Hepatocyte (in vitro differentiated cells): ENCODE data around the gene ONECUT3. TPM values are rescaled to one million over a fixed set of nuclear protein-coding genes. Genes with fewer than 3 reads are reported as not detected.

Source experiments
- DNase-seq: peaks from one replicate; pipeline ENCODE4 v3.0.0-alpha.2; 2016; ENCODE audit warnings: low spot score
- H2AFZ ChIP-seq: fragments of 200-600 bp; sonication (generic); 2 replicates; pipeline ENCODE4 v1.6.0; 2016; ENCODE audit warnings: antibody characterized with exemption, mild to moderate bottlenecking
- H3K27ac ChIP-seq: fragments of 200-600 bp; sonication (generic); 2 replicates; pipeline ENCODE4 v1.5.1; 2016; ENCODE audit warnings: mild to moderate bottlenecking
- H3K27me3 ChIP-seq: fragments of 200-600 bp; sonication (generic); 2 replicates; pipeline ENCODE4 v1.6.1; 2016
- H3K36me3 ChIP-seq: fragments of 200-600 bp; sonication (generic); replicated peaks from 2 replicates; pipeline ENCODE4 v1.5.1; 2016; ENCODE audit warnings: low read depth; ENCODE audit not compliant: insufficient read depth
- H3K4me1 ChIP-seq: fragments of 200-600 bp; sonication (generic); 2 replicates; pipeline ENCODE4 v1.5.1; 2016; ENCODE audit warnings: mild to moderate bottlenecking, moderate library complexity; ENCODE audit not compliant: insufficient read depth
- H3K4me2 ChIP-seq: fragments of 200-600 bp; sonication (generic); 2 replicates; pipeline ENCODE4 v1.6.0; 2016
- H3K4me3 ChIP-seq: fragments of 200-600 bp; sonication (generic); 2 replicates; pipeline ENCODE4 v1.5.1; 2016; ENCODE audit warnings: mild to moderate bottlenecking
- H3K79me2 ChIP-seq: fragments of 200-600 bp; sonication (generic); 2 replicates; pipeline ENCODE4 v1.6.0; 2017; ENCODE audit warnings: mild to moderate bottlenecking
- H3K9me2 ChIP-seq: fragments of 200-600 bp; sonication (generic); replicated peaks from 2 replicates; pipeline ENCODE4 v1.6.0; 2017; ENCODE audit warnings: mild to moderate bottlenecking; ENCODE audit not compliant: insufficient read depth
- H3K9me3 ChIP-seq: fragments of 200-600 bp; sonication (generic); 2 replicates; pipeline ENCODE4 v1.5.1; 2016; ENCODE audit warnings: low read depth, mild to moderate bottlenecking
- H4K20me1 ChIP-seq: fragments of 200-600 bp; sonication (generic); 2 replicates; pipeline ENCODE4 v1.6.0; 2016; ENCODE audit warnings: mild to moderate bottlenecking; ENCODE audit not compliant: insufficient read depth, poor library complexity, severe bottlenecking
- EZH2 ChIP-seq: fragments of 200-600 bp; sonication (generic); IDR thresholded peaks from 2 replicates; pipeline ENCODE4 v1.6.1; 2016; ENCODE audit warnings: antibody characterized with exemption, mild to moderate bottlenecking, borderline replicate concordance
- EZH2phosphoT487 ChIP-seq: fragments of 200-600 bp; sonication (generic); IDR thresholded peaks from one replicate; pipeline ENCODE4 v1.6.1; 2018; ENCODE audit warnings: antibody characterized with exemption, mild to moderate bottlenecking, low read depth, moderate library complexity; ENCODE audit not compliant: unreplicated experiment, severe bottlenecking
- WGBS: methylation state at CpG from one replicate; pipeline ENCODE4 v1.1.6; 2016; ENCODE audit warnings: low lambda C conversion rate; ENCODE audit errors: missing lambda C conversion rate; 5-methylcytosine and 5-hydroxymethylcytosine counted together
- polyA plus RNA-seq: library from polyadenylated mRNA; unstranded; fragments of >200 nt; fragmentation: Nextera tagmentation; extraction: Ambion mirVana; gene quantifications from 2 replicates; pipeline ENCODE4 v1.2.1, GENCODE V29; 2016
- total RNA-seq: library from RNA; depleted of rRNA; stranded (reverse); fragments of >200 nt; gene quantifications from 2 replicates; pipeline ENCODE4 v1.2.3, GENCODE V29; 2014
- TF ChIP-seq, protein P1 (sequence below): fragments of 200-600 bp; sonication (generic); IDR thresholded peaks from 2 replicates; pipeline ENCODE4 v1.5.1; 2016; ENCODE audit warnings: antibody characterized with exemption, mild to moderate bottlenecking; ENCODE audit not compliant: poor library complexity

Gene ONECUT3
- total and polyA plus RNA-seq, 2 experiments from 2014 or later, result 0.03 to 0.06 TPM

DNA sequence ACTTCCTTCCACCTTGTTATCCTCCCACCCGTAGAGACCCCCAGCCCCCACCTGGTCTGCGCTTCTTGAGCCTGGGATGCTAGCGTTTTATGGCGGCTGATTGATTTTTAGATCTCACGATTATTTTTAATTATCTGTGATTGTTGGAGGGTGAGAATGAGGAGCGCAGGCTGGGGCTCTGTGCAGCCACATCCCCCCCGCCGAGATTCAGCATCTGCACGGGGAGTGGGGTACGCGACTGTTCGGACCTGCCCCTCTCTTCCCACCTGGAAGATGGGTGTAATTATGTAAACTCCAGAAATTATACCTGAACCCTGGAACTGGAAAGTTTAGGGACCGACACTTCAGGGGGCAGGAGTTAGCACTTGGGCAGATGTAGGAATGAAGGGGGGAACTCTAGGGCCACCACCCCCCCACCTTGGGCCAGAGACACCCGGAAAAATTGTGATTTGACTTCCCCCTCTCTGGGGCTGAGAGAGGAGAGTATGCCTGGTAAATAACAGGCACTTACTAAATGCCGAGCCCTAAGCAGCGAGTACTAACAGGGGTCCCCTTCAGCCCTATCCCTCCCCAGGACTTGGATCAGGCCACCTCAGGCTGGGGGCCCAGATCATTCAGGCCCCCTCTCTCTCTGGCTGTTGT is 1.8 kb upstream of the ONECUT3 start:
- 21% methylated on average over 16 of the region's 16 CpGs for WGBS

DNA sequence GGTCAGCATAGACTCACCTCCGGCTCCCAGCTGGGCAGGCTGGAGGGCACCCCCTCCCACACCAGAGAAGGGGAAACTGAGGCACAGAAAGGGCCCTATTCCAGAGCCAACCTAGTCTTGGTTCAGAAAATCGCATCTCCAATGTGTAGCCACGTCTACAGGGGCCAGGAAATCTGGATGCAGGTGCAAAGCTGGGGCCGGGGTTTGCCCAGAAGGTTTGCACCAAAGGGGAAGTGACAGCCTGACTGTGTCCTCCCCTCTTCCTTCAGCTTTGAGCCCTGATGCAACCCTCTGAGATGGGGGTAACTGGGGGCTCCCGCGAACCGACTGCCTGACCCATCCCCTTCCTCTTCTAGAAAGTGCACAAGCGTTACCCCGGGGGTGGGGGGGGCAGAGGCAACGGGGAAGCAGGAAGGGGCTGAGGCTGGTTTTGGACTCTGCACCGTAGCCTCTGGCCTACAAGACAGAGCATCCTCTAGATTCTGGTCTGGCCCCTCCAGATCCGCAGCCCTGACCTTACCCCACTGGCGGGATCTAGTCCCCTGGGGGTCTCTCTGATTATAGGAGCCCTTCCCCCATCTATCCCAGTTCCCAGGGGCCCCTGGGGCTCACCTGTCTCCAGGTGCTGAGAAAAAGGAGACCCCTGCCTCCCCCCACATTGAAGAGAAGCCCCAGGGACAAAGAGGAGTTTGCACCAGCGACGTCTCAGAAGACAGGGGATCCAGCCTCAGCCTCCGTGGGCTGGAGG is 1.1 kb upstream of the ONECUT3 start:
- Histone ChIP-seq H3K4me3 (no peak overlapping the region), H3K9me2 (no peaks in the 10 kb centered on the region), H3K79me2 (no peaks in the 10 kb centered on the region), H2AFZ (no peak overlapping the region), H4K20me1 (no peaks in the 10 kb centered on the region), H3K36me3 (no peaks in the 10 kb centered on the region), H3K4me1 (peaks cover 12% of the 10 kb centered on the region), H3K27me3 (peaks cover 83% of the 10 kb centered on the region), H3K4me2 (no peak overlapping the region), H3K9me3 (no peaks in the 10 kb centered on the region), H3K27ac (no peak overlapping the region)
- TF ChIP-seq EZH2phosphoT487 (no peak), EZH2 (no peak)
- TF ChIP-seq, protein P1, sequence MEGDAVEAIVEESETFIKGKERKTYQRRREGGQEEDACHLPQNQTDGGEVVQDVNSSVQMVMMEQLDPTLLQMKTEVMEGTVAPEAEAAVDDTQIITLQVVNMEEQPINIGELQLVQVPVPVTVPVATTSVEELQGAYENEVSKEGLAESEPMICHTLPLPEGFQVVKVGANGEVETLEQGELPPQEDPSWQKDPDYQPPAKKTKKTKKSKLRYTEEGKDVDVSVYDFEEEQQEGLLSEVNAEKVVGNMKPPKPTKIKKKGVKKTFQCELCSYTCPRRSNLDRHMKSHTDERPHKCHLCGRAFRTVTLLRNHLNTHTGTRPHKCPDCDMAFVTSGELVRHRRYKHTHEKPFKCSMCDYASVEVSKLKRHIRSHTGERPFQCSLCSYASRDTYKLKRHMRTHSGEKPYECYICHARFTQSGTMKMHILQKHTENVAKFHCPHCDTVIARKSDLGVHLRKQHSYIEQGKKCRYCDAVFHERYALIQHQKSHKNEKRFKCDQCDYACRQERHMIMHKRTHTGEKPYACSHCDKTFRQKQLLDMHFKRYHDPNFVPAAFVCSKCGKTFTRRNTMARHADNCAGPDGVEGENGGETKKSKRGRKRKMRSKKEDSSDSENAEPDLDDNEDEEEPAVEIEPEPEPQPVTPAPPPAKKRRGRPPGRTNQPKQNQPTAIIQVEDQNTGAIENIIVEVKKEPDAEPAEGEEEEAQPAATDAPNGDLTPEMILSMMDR, result no peak
- no peak for DNase-seq
- 21% methylated on average over 13 of the region's 16 CpGs for WGBS

More for the DNA sequence above, 1.8 kb upstream of the ONECUT3 start:
- no peak overlapping the region for H3K4me3 ChIP-seq
- no peaks in the 10 kb centered on the region for H3K36me3 ChIP-seq
- no peak overlapping the region for H2AFZ ChIP-seq
- peaks cover 18% of the 10 kb centered on the region for H3K4me1 ChIP-seq
- peak; percentile 67 for TF ChIP-seq EZH2
- no peak for TF ChIP-seq EZH2phosphoT487
- H3K27me3 ChIP-seq, result peaks cover 83% of the 10 kb centered on the region
- no peak overlapping the region for H3K4me2 ChIP-seq
- no peaks in the 10 kb centered on the region for H4K20me1 ChIP-seq
- H3K27ac ChIP-seq, result no peak overlapping the region
- no peak for DNase-seq
- H3K79me2 ChIP-seq, result no peaks in the 10 kb centered on the region
- no peaks in the 10 kb centered on the region for H3K9me3 ChIP-seq
- H3K9me2 ChIP-seq, result no peaks in the 10 kb centered on the region

DNA sequence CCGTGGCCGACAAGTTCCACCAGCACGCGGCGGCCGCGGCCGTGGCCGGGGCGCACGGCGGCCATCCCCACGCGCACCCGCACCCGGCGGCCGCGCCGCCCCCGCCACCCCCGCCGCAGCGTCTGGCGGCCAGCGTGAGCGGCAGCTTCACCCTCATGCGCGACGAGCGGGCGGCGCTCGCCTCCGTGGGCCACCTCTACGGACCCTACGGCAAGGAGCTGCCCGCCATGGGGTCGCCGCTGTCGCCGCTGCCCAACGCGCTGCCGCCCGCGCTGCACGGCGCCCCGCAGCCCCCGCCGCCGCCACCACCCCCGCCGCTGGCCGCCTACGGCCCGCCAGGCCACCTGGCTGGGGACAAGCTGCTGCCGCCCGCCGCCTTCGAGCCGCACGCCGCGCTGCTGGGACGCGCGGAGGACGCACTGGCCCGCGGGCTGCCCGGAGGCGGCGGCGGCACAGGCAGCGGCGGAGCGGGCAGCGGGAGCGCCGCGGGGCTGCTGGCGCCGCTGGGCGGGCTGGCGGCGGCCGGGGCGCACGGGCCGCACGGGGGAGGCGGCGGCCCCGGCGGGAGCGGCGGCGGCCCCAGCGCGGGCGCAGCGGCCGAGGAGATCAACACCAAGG is 821 bp downstream of the ONECUT3 start:
- DNase-seq, result no peak
- H3K4me2 ChIP-seq, result no peak overlapping the region
- H3K9me2 ChIP-seq, result no peaks in the 10 kb centered on the region

More for the DNA sequence above, 821 bp downstream of the ONECUT3 start:
- H3K4me1 ChIP-seq, result peaks cover 8% of the 10 kb centered on the region
- no peaks in the 10 kb centered on the region for H3K79me2 ChIP-seq
- no peak for TF ChIP-seq EZH2
- TF ChIP-seq, protein P1, result no peak
- no peak for TF ChIP-seq EZH2phosphoT487
- H3K27me3 ChIP-seq, result peaks cover 86% of the 10 kb centered on the region
- no peaks in the 10 kb centered on the region for H3K9me3 ChIP-seq
- 2% methylated on average over 21 of the region's 105 CpGs for WGBS
- H3K36me3 ChIP-seq, result no peaks in the 10 kb centered on the region
- H2AFZ ChIP-seq, result no peak overlapping the region
- H3K4me3 ChIP-seq, result no peak overlapping the region
- no peaks in the 10 kb centered on the region for H4K20me1 ChIP-seq
- no peak overlapping the region for H3K27ac ChIP-seq
